Measurements from ENCODE around the gene SLC6A12. TPM values are rescaled to one million over a fixed set of nuclear protein-coding genes. Genes with fewer than 3 reads are reported as not detected.

Gene SLC6A12
- polyA plus RNA-seq, 1 donor (not counting 4 experiments of a cell fraction or from before 2014, with no cell fraction given) = not detected

- dilution Hi-C loops (cut with MboI; ENCODE audit: extremely low pct_ligation_motif_present, low sequenced_read_pairs) = no loop called here
- Histone ChIP-seq H3K79me2 (ENCODE audit: control insufficient read depth, insufficient read depth, low read length) (no peaks in the 10 kb centered on the region), H2AFZ (ENCODE audit: control insufficient read depth, low read length) (no peak overlapping the region), H3K9me1 (ENCODE audit: control insufficient read depth, extremely low read depth, insufficient read depth, low read length) (no peaks in the 10 kb centered on the region), H3K4me2 (ENCODE audit: control insufficient read depth, extremely low read depth, insufficient read depth, low read depth, low read length) (no peak overlapping the region), H3K9ac (ENCODE audit: control insufficient read depth, extremely low read depth, insufficient read depth, low read length) (no peak overlapping the region), H3K4me1 (ENCODE audit: control insufficient read depth, extremely low read depth, insufficient read depth, low read length) (no peaks in the 10 kb centered on the region), H3K9me3 (ENCODE audit: control insufficient read depth, low read depth, low read length) (no peaks in the 10 kb centered on the region), H4K20me1 (ENCODE audit: control insufficient read depth, extremely low read depth, insufficient read depth, low read length) (no peaks in the 10 kb centered on the region), H3K27ac (ENCODE audit: control insufficient read depth, insufficient read depth, low read length) (no peak overlapping the region), H3K27me3 (ENCODE audit: control insufficient read depth, extremely low read depth, insufficient read depth, low read length) (peaks cover 13% of the 10 kb centered on the region), H3K4me3 (ENCODE audit: control insufficient read depth in 2 of 3, extremely low read depth in 1 of 3, insufficient read depth in 2 of 3, low read depth in 1 of 3, low read length in 3 of 3) (no peak overlapping the region), H3K36me3 (ENCODE audit: control insufficient read depth in 2 of 2, extremely low read depth in 1 of 2, insufficient read depth in 2 of 2, low read length in 2 of 2) (no peaks in the 10 kb centered on the region)
- FAIRE-seq (no peak), DNase-seq (ENCODE audit: low read depth, low spot score) (no peak)
- TF ChIP-seq CTCF (optimal IDR thresholded peaks at IDR 0.05 in 1 of 3, IDR thresholded peaks at IDR 0.05 in 1 of 3, conservative IDR thresholded peaks at IDR 0.05 in 1 of 3; ENCODE audit: extremely low read depth in 1 of 3, insufficient read depth in 2 of 3, low read length in 3 of 3) = no peak
Measured at GRCh38 chr12:186006-186625, 27.8 kb downstream of the SLC6A12 start.

GRCh38 chr12:185576-185955, 28.4 kb downstream of the SLC6A12 start:
- FAIRE-seq = no peak
- dilution Hi-C loops (cut with MboI; ENCODE audit: extremely low pct_ligation_motif_present, low sequenced_read_pairs) = no loop called here
- Histone ChIP-seq H3K9me3 (ENCODE audit: control insufficient read depth, low read depth, low read length) (no peaks in the 10 kb centered on the region), H3K4me1 (ENCODE audit: control insufficient read depth, extremely low read depth, insufficient read depth, low read length) (no peaks in the 10 kb centered on the region), H3K4me2 (ENCODE audit: control insufficient read depth, extremely low read depth, insufficient read depth, low read depth, low read length) (no peak overlapping the region), H4K20me1 (ENCODE audit: control insufficient read depth, extremely low read depth, insufficient read depth, low read length) (no peaks in the 10 kb centered on the region), H3K27me3 (ENCODE audit: control insufficient read depth, extremely low read depth, insufficient read depth, low read length) (peaks cover 10% of the 10 kb centered on the region), H3K79me2 (ENCODE audit: control insufficient read depth, insufficient read depth, low read length) (no peaks in the 10 kb centered on the region), H3K9me1 (ENCODE audit: control insufficient read depth, extremely low read depth, insufficient read depth, low read length) (no peaks in the 10 kb centered on the region), H3K27ac (ENCODE audit: control insufficient read depth, insufficient read depth, low read length) (no peak overlapping the region), H3K4me3 (ENCODE audit: control insufficient read depth in 2 of 3, extremely low read depth in 1 of 3, insufficient read depth in 2 of 3, low read depth in 1 of 3, low read length in 3 of 3) (no peak overlapping the region), H3K9ac (ENCODE audit: control insufficient read depth, extremely low read depth, insufficient read depth, low read length) (no peak overlapping the region), H3K36me3 (ENCODE audit: control insufficient read depth in 2 of 2, extremely low read depth in 1 of 2, insufficient read depth in 2 of 2, low read length in 2 of 2) (no peaks in the 10 kb centered on the region), H2AFZ (ENCODE audit: control insufficient read depth, low read length) (no peak overlapping the region)
- TF ChIP-seq CTCF (optimal IDR thresholded peaks at IDR 0.05 in 1 of 3, IDR thresholded peaks at IDR 0.05 in 1 of 3, conservative IDR thresholded peaks at IDR 0.05 in 1 of 3; ENCODE audit: extremely low read depth in 1 of 3, insufficient read depth in 2 of 3, low read length in 3 of 3) (no peak), EZH2 (IDR thresholded peaks at IDR 0.05; ENCODE audit: low read length) (no peak)
- no peak for DNase-seq (ENCODE audit: low read depth, low spot score)
